ENCODE results near the gene ZNF444.

The ZNF444 gene

DNA sequence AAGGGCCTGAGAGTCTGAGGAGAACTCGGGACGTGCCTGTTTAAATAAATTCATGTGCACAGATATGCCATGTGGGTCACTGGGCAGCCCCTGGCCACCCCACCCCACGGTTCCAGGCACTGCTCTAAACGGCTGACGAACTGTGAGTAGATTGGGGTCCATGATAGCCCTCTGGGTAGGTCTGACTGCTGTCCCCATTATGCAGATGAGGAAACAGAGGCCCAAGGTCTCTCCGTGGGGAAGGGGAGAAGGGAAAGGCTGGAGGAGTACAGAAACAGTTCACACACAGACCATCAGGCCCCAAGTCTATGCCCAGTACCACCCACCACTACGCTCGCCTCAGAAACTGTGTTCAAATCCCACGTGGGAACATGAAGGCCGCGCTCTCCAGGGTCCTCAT lies 34.1 kb upstream of the ZNF444 start:
- no peak for DNase-seq (ENCODE audit: low read depth, low spot score)
- POLR2A ChIA-PET = no interaction called here
- CTCF ChIA-PET = no interaction called here

DNA sequence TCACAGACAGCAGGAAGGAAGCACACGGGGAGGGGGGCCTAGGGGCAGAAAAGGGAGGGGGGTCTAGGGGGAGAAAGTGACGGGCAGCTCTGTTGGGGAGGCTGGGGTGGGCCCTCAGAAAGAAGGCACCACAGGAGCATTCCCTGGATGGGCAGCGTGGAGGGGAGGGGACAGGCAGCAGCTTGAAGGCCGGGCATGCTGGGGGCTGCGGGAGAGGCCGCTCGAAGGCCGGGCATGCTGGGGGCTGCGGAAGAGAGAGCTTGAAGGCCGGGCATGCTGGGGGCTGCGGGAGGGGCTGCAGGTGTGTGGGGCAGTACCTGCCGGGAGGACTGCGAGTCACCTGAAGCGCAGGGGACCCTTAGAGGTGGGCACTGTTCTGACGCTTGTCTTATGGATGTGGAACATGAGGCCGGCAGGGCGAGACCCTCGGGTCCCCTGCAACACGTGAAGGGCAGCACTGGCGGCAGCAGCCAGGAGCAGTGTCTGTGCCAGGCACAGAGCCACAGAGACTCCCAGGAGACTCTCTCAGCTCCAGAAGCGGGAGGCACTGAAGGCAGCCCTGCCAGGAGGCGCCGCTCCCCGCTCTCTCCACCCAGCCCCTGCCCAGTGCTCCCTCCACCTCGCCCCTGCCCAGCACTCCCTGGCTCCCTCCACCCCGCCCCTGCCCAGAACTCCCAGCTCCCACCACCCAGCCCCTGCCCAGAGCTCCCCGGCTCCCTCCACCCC lies 33.3 kb upstream of the ZNF444 start:
- DNase-seq (ENCODE audit: low read depth, low spot score) = no peak

More for the DNA sequence above, 34.1 kb upstream of the ZNF444 start:
- TF ChIP-seq, protein P1, sequence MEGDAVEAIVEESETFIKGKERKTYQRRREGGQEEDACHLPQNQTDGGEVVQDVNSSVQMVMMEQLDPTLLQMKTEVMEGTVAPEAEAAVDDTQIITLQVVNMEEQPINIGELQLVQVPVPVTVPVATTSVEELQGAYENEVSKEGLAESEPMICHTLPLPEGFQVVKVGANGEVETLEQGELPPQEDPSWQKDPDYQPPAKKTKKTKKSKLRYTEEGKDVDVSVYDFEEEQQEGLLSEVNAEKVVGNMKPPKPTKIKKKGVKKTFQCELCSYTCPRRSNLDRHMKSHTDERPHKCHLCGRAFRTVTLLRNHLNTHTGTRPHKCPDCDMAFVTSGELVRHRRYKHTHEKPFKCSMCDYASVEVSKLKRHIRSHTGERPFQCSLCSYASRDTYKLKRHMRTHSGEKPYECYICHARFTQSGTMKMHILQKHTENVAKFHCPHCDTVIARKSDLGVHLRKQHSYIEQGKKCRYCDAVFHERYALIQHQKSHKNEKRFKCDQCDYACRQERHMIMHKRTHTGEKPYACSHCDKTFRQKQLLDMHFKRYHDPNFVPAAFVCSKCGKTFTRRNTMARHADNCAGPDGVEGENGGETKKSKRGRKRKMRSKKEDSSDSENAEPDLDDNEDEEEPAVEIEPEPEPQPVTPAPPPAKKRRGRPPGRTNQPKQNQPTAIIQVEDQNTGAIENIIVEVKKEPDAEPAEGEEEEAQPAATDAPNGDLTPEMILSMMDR (IDR thresholded peaks at IDR 0.05; ENCODE audit: insufficient read depth, low read length, missing control alignments) = no peak
- H3K4me3 ChIP-seq (ENCODE audit: low read depth, low read length) = no peak overlapping the region

DNA sequence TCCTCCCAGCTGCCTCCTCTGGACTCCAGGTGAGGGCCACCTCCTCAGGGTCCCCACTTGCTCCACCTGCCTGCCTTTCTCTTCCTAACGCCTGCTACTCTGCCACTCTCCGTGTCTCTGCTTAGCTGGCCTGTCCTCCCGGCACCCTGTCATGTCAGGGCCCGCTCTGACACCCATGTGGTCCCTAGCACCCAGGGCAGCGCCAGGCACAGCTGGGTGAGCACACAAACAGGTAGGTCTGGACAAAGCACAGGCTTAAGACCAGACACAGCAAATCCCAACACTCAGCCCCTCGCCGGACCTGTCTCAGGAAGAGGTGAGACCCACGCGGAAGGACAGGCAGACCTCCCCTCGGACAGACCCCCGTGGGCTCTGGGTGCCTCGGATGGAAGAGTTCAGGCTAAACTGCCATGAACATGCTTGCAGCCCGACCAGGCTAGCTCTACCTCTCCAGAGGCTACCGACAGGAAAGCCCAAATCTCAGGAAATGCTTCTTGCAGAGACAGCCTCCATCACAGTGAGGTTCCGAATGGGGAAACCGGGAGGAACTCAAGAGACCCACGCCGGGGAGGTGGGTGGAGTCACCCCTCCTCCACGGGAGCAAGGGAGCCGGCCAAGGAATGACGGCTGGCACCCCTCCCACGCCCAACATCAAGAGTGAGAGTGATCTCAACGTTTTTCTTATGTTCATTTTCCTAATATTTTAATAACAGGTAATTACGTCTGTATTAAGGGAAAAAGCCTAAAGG lies 32.5 kb upstream of the ZNF444 start:
- H3K4me3 ChIP-seq (ENCODE audit: low read depth, low read length) = no peak overlapping the region
- TF ChIP-seq, protein P1 (IDR thresholded peaks at IDR 0.05; ENCODE audit: insufficient read depth, low read length, missing control alignments) = no peak
- no peak for DNase-seq (ENCODE audit: low read depth, low spot score)
- ChIA-PET CTCF (interaction anchor here (1.1 kb wide), 1 partner anchor 26 kb away, joined by 4 read pairs; no protein-coding TSS in a partner anchor), POLR2A (interaction anchor here (0.6 kb wide), 1 partner anchor 9 kb away, joined by 3 read pairs; no protein-coding TSS in a partner anchor)

More for the DNA sequence above, 33.3 kb upstream of the ZNF444 start:
- ChIA-PET CTCF (interaction anchor here (1.1 kb wide), 1 partner anchor 25 kb away, joined by 4 read pairs; no protein-coding TSS in a partner anchor), POLR2A (interaction anchor here (0.6 kb wide), 1 partner anchor 9 kb away, joined by 3 read pairs; no protein-coding TSS in a partner anchor)
- TF ChIP-seq, protein P1 (IDR thresholded peaks at IDR 0.05; ENCODE audit: insufficient read depth, low read length, missing control alignments) = no peak
- H3K4me3 ChIP-seq (ENCODE audit: low read depth, low read length) = no peak overlapping the region

DNA sequence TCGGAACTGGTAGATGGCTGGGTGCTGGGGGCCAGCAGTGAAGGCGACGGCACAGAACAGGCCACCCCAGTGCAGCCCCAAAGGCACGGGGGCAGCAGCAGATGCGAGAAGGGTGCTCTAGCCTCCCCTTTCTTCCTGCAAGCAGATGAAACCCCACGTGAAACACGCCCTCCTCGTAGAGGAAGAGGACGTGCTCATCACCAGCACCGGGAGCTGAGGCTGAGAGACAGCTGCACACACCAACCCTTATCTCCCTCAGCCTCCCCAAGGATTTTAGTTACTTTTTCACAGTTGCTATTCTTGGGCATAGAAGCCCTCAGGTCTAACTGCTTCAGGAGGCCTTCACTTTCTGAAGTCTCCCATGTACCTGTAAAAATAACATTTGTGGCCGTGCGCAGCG lies 31.9 kb upstream of the ZNF444 start:
- CTCF ChIA-PET = no interaction called here
- POLR2A ChIA-PET = interaction anchor here (0.5 kb wide), 1 partner anchor 11 kb away, joined by 3 read pairs; no protein-coding TSS in a partner anchor
- no peak overlapping the region for H3K4me3 ChIP-seq (ENCODE audit: low read depth, low read length)
- TF ChIP-seq, protein P1 (IDR thresholded peaks at IDR 0.05; ENCODE audit: insufficient read depth, low read length, missing control alignments) = no peak
- DNase-seq (ENCODE audit: low read depth, low spot score) = no peak

DNA sequence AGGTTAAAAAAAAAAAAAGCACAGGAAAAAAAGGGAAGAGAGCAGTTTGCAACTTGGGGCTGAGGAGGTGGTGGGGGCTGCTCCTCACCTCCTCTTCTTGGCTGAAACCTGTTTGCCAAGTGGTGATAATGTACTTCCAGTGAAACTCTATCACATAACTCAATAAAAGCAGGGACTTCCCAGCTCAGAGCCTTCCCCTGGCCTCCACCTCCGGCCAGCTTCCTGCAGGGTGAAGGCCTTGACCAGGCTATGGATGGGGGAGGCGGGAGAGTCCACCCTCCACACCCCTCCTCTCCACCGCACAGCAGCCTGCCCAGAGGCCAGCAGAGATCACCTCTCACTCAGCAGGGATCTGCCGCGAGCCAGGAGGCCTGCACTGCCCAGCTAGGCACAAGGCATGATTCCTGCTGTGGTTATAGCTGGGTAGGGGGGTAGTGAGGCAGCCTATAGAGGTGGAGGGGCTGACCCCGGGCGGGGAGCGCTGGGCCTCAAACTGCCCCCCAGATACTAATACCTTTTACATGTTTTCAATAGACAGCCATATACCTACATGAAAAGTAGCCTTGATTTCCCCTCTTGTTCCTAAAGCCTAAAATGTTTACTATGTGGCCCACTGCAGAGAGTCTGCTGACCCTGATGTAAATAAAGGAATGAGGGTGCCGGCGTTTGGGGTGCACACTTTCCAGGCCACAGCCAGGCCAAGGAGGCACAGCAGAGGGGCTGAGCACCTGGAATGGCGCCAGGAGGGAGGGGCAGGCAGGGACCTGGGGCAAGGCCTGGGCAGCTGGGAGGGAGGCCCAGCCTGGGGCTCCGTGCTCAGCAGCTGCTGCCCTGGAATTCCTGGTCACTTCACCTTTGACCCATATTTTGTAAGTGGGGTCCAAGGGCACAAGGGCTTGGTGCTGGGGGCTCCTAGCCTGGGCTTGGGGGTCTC lies 30.3 kb upstream of the ZNF444 start:
- no peak for DNase-seq (ENCODE audit: low read depth, low spot score)
- no peak overlapping the region for H3K4me3 ChIP-seq (ENCODE audit: low read depth, low read length)
- ChIA-PET POLR2A (interaction anchor here (1.3 kb wide), 1 partner anchor 10 kb away, joined by 6 read pairs; the partner anchor contains the start of gene ZNF787), CTCF (interaction anchor here (1.0 to 1.2 kb wide), 2 partner anchors 15 to 143 kb away, joined by 3 read pairs; no protein-coding TSS in a partner anchor)
- TF ChIP-seq, protein P1 (IDR thresholded peaks at IDR 0.05; ENCODE audit: insufficient read depth, low read length, missing control alignments) = no peak

Measured in AG04449 (cell line).